ENCODE results near the gene NRP1. TPM values are rescaled to one million over a fixed set of nuclear protein-coding genes. Genes with fewer than 3 reads are reported as not detected.

Gene NRP1
- polyA plus RNA-seq, 3 donors: 1.1 to 1.7 (median 1.3) TPM

GRCh38 chr10:33376976-33377657, 42.6 kb upstream of the NRP1 start:
- no peaks in the 10 kb centered on the region for H4K20me1 ChIP-seq (ENCODE audit: insufficient read depth, low read length)
- intact Hi-C loops (cut with micrococcal nuclease): no loop called here
- peaks cover 4 to 7% (median 4%) of the 10 kb centered on the region in 3 donors for H3K27me3 Mint-ChIP-seq (ENCODE audit: low read depth in 3 of 3)
- H3K4me2 ChIP-seq (replicated peaks; ENCODE audit: extremely low read depth, low read length, poor library complexity, severe bottlenecking): no peak overlapping the region
- H3K4me1 Mint-ChIP-seq: no peaks in the 10 kb centered on the region
- peaks cover 0 to 4% of the 10 kb centered on the region in 2 donors for H3K9me3 ChIP-seq (replicated peaks in 1 of 2; ENCODE audit: control insufficient read depth in 1 of 2, insufficient read depth in 1 of 2, low read length in 2 of 2)
- H3K27ac Mint-ChIP-seq: no peak overlapping the region
- H3K36me3 ChIP-seq (replicated peaks in 1 of 2; ENCODE audit: control insufficient read depth in 1 of 2, insufficient read depth in 2 of 2, low read length in 2 of 2): no peaks in the 10 kb centered on the region
- H3K9me3 Mint-ChIP-seq: peaks cover 0 to 6% (median 3%) of the 10 kb centered on the region in 7 donors
- no peaks in the 10 kb centered on the region for H3K27me3 ChIP-seq (ENCODE audit: control insufficient read depth in 2 of 2, insufficient read depth in 2 of 2, low read length in 2 of 2)
- H3K27ac ChIP-seq (ENCODE audit: low read depth in 1 of 2, low read length in 2 of 2): no peak overlapping the region
- H2AFZ ChIP-seq (ENCODE audit: insufficient read depth, low read depth, low read length, poor library complexity, severe bottlenecking): no peak overlapping the region
- no peaks in the 10 kb centered on the region for H3K4me1 ChIP-seq (ENCODE audit: control insufficient read depth in 1 of 2, insufficient read depth in 2 of 2, low read length in 2 of 2)
- TF ChIP-seq CTCF (IDR thresholded peaks at IDR 0.05): no peak
- no peak overlapping the region for H3K9ac ChIP-seq (ENCODE audit: insufficient read depth, low read length, poor library complexity, severe bottlenecking)
- H3K36me3 Mint-ChIP-seq: no peaks in the 10 kb centered on the region
- WGBS (ENCODE audit: insufficient coverage): no CpG with 5 or more reads among the region's 4 CpGs
- no peak overlapping the region for H3K4me3 Mint-ChIP-seq
- H3K79me2 ChIP-seq (ENCODE audit: insufficient read depth, low read length): no peaks in the 10 kb centered on the region
- no peak overlapping the region for H3K4me3 ChIP-seq (replicated peaks in 1 of 3; ENCODE audit: low read depth in 2 of 3, low read length in 3 of 3)
- no peak for DNase-seq

DNA sequence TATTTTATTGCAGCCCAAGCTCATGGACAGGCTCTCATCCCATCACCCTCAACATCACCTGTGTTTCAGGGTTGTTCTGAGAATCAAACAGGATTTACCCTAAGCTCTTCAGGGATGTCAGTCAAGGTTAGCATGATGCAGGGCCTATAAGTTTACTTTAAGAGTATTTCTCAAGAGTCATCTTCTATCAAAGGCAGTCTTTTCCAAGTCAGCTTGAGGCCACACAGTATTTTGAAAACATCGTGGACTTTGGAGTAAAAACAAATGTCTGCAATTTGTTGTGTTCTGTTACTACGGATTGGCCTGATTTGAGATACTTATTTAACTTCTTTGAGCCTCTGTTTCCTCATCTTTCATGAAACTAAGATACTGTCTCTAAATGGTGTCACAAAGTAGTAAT, 42.0 kb upstream of the NRP1 start:
- Mint-ChIP-seq H3K36me3 (no peaks in the 10 kb centered on the region), H3K27me3 (ENCODE audit: low read depth in 3 of 3) (peaks cover 4 to 7% (median 4%) of the 10 kb centered on the region in 3 donors), H3K4me3 (no peak overlapping the region), H3K9me3 (peaks cover 0 to 6% (median 3%) of the 10 kb centered on the region in 7 donors), H3K27ac (no peak overlapping the region), H3K4me1 (no peaks in the 10 kb centered on the region)
- no peak overlapping the region for H2AFZ ChIP-seq (ENCODE audit: insufficient read depth, low read depth, low read length, poor library complexity, severe bottlenecking)
- intact Hi-C loops (cut with micrococcal nuclease): no loop called here
- H3K79me2 ChIP-seq (ENCODE audit: insufficient read depth, low read length): no peaks in the 10 kb centered on the region
- H3K9me3 ChIP-seq (replicated peaks in 1 of 2; ENCODE audit: control insufficient read depth in 1 of 2, insufficient read depth in 1 of 2, low read length in 2 of 2): peaks cover 0 to 4% of the 10 kb centered on the region in 2 donors
- H3K4me3 ChIP-seq (replicated peaks in 1 of 3; ENCODE audit: low read depth in 2 of 3, low read length in 3 of 3): no peak overlapping the region
- no peak for DNase-seq
- H3K27me3 ChIP-seq (ENCODE audit: control insufficient read depth in 2 of 2, insufficient read depth in 2 of 2, low read length in 2 of 2): no peaks in the 10 kb centered on the region
- H3K4me2 ChIP-seq (replicated peaks; ENCODE audit: extremely low read depth, low read length, poor library complexity, severe bottlenecking): no peak overlapping the region
- no peaks in the 10 kb centered on the region for H3K36me3 ChIP-seq (replicated peaks in 1 of 2; ENCODE audit: control insufficient read depth in 1 of 2, insufficient read depth in 2 of 2, low read length in 2 of 2)
- no peak overlapping the region for H3K9ac ChIP-seq (ENCODE audit: insufficient read depth, low read length, poor library complexity, severe bottlenecking)
- no peaks in the 10 kb centered on the region for H3K4me1 ChIP-seq (ENCODE audit: control insufficient read depth in 1 of 2, insufficient read depth in 2 of 2, low read length in 2 of 2)
- TF ChIP-seq CTCF (IDR thresholded peaks at IDR 0.05): no peak
- 100% methylated on average over 1 of the region's 2 CpGs for WGBS (ENCODE audit: insufficient coverage)
- H4K20me1 ChIP-seq (ENCODE audit: insufficient read depth, low read length): no peaks in the 10 kb centered on the region
- H3K27ac ChIP-seq (ENCODE audit: low read depth in 1 of 2, low read length in 2 of 2): no peak overlapping the region
